ENCODE results near the gene HTATSF1. TPM values are rescaled to one million over a fixed set of nuclear protein-coding genes. Genes with fewer than 3 reads are reported as not detected.
A peak's percentile ranks its signal among the peaks of the same experiment; 100 is the strongest.

The HTATSF1 gene
- total RNA-seq = 10 to 100 TPM; 61.5 to 76.2 TPM

- Histone ChIP-seq H3K4me3 (peak within 1 kb of the TSS; percentile 60 to 62), H3K27ac (peak within 1 kb of the TSS; percentile 91 to 97), H3K36me3 (peaks cover 6% of the 10 kb centered on the region), H3K9me3 (no peaks in the 10 kb centered on the region), H3K4me1 (no peaks in the 10 kb centered on the region), H3K27me3 (peaks cover 0 to 4% of the 10 kb centered on the region in 2 donors)
- no peak for TF ChIP-seq CTCF (IDR thresholded peaks at IDR 0.05)
- no peak for DNase-seq (ENCODE audit: low spot score)
Measured at GRCh38 chrX:136497556-136498052, at the start of gene HTATSF1. TSS of gene HTATSF1 (plus strand) at chrX:136497592. CDS start at chrX:136497685, 93 bp downstream.

- H3K36me3 ChIP-seq = no peaks in the 10 kb centered on the region
- no peaks in the 10 kb centered on the region for H3K4me1 ChIP-seq
- no peak for TF ChIP-seq CTCF (IDR thresholded peaks at IDR 0.05)
- no peak for DNase-seq (ENCODE audit: low spot score)
- H3K27me3 ChIP-seq = no peaks in the 10 kb centered on the region
- no peak overlapping the region for H3K27ac ChIP-seq
- no peak overlapping the region for H3K4me3 ChIP-seq
- no peaks in the 10 kb centered on the region for H3K9me3 ChIP-seq
Measured at GRCh38 chrX:136447968-136448367, 49.4 kb upstream of the HTATSF1 start.

GRCh38 chrX:136450050-136450830 is 47.2 kb upstream of the HTATSF1 start:
- TF ChIP-seq CTCF (IDR thresholded peaks at IDR 0.05) = no peak
- Histone ChIP-seq H3K4me1 (no peaks in the 10 kb centered on the region), H3K4me3 (no peak overlapping the region), H3K27me3 (no peaks in the 10 kb centered on the region), H3K36me3 (no peaks in the 10 kb centered on the region), H3K9me3 (no peaks in the 10 kb centered on the region), H3K27ac (no peak overlapping the region)
- DNase-seq (ENCODE audit: low spot score) = no peak

- Histone ChIP-seq H3K36me3 (no peaks in the 10 kb centered on the region), H3K27me3 (no peaks in the 10 kb centered on the region), H3K9me3 (no peaks in the 10 kb centered on the region), H3K4me1 (no peaks in the 10 kb centered on the region), H3K27ac (no peak overlapping the region), H3K4me3 (no peak overlapping the region)
- DNase-seq (ENCODE audit: low spot score) = no peak
- no peak for TF ChIP-seq CTCF (IDR thresholded peaks at IDR 0.05)
Measured at GRCh38 chrX:136452614-136453013, 44.8 kb upstream of the HTATSF1 start.

GRCh38 chrX:136453114-136453513 is 44.3 kb upstream of the HTATSF1 start:
- DNase-seq (ENCODE audit: low spot score) = no peak
- no peak for TF ChIP-seq CTCF (IDR thresholded peaks at IDR 0.05)
- H3K36me3 ChIP-seq = no peaks in the 10 kb centered on the region
- no peaks in the 10 kb centered on the region for H3K27me3 ChIP-seq
- no peaks in the 10 kb centered on the region for H3K4me1 ChIP-seq
- no peaks in the 10 kb centered on the region for H3K9me3 ChIP-seq
- no peak overlapping the region for H3K27ac ChIP-seq
- H3K4me3 ChIP-seq = no peak overlapping the region

Measured in right atrium auricular region (tissue), 2 donors.